ENCODE results near the gene PRKAG1.

The PRKAG1 gene

GRCh38 chr12:49037111-49037946 lies 18.8 kb upstream of the PRKAG1 start:
- H3K4me3 ChIP-seq (ENCODE audit: low read length) = no peak overlapping the region
- TF ChIP-seq, protein P1, sequence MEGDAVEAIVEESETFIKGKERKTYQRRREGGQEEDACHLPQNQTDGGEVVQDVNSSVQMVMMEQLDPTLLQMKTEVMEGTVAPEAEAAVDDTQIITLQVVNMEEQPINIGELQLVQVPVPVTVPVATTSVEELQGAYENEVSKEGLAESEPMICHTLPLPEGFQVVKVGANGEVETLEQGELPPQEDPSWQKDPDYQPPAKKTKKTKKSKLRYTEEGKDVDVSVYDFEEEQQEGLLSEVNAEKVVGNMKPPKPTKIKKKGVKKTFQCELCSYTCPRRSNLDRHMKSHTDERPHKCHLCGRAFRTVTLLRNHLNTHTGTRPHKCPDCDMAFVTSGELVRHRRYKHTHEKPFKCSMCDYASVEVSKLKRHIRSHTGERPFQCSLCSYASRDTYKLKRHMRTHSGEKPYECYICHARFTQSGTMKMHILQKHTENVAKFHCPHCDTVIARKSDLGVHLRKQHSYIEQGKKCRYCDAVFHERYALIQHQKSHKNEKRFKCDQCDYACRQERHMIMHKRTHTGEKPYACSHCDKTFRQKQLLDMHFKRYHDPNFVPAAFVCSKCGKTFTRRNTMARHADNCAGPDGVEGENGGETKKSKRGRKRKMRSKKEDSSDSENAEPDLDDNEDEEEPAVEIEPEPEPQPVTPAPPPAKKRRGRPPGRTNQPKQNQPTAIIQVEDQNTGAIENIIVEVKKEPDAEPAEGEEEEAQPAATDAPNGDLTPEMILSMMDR (conservative IDR thresholded peaks at IDR 0.05; ENCODE audit: low read length) = no peak

DNA sequence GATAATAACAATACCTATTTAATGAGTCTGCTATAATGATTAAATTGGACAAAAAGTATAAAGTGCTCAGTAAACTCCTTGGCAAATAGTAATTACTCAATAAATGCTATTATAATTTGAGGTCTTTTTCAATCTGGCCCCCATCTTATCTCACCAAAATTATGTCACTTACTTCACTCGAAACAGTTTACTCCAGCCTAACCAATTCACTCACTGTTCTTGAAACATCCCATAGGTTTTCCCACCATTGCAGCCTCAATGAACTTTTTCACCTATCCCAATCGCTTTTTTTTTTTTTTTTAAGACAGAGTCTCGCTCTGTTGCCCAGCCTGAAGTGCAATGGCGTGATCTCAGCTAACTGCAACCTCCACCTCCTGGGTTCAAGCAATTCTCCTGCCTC lies 17.5 kb upstream of the PRKAG1 start:
- H3K4me3 ChIP-seq (ENCODE audit: low read length) = no peak overlapping the region
- DNase-seq (ENCODE audit: low read depth) = no peak
- TF ChIP-seq, protein P1 (conservative IDR thresholded peaks at IDR 0.05; ENCODE audit: low read length) = no peak

More at GRCh38 chr12:49037111-49037946, 18.8 kb upstream of the PRKAG1 start:
- no peak for DNase-seq (ENCODE audit: low read depth)

GRCh38 chr12:49034286-49034622 lies 15.7 kb upstream of the PRKAG1 start:
- TF ChIP-seq, protein P1 (conservative IDR thresholded peaks at IDR 0.05; ENCODE audit: low read length) = no peak
- no peak overlapping the region for H3K4me3 ChIP-seq (ENCODE audit: low read length)
- DNase-seq (ENCODE audit: low read depth) = no peak

DNA sequence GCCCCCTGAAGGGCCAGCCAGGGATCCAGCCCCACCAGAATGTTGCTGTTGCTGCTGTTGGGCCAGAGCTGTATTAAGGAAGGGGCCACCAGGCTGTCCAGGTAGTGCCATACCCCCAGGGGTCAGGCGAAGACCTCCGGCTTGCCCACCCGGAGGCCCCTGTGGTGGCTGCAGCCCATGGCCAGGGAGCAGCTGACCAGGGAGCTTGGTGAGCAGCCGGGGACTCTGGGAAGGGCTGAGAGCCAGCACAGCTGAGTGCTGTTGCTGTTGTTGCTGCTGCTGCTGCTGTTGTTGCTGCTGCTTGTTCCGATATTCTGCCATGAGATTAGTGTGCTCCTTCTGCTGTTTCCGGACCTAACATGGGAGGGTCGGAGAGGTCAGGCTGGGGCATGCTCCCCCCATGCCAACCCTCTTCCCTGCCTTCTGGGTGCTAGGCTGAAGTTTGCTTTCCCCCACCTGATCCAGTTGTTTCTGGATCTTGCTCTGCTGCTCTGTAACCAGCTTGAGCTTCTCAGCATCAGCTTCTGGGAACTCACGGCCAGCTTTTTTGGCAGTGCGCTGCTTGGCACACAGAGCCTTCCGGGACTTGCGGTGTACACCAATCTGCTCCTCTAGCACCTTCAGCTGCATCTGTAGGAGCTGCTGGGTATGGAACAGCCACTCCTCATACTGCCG lies 15.2 kb upstream of the PRKAG1 start:
- no peak for DNase-seq (ENCODE audit: low read depth)
- H3K4me3 ChIP-seq (ENCODE audit: low read length) = no peak overlapping the region
- TF ChIP-seq, protein P1 (conservative IDR thresholded peaks at IDR 0.05; ENCODE audit: low read length) = no peak

- TF ChIP-seq, protein P1 (conservative IDR thresholded peaks at IDR 0.05; ENCODE audit: low read length) = no peak
- no peak overlapping the region for H3K4me3 ChIP-seq (ENCODE audit: low read length)
- no peak for DNase-seq (ENCODE audit: low read depth)
These were observed 14.3 kb upstream of the PRKAG1 start for GRCh38 chr12:49032679-49033447.

- TF ChIP-seq, protein P1 (conservative IDR thresholded peaks at IDR 0.05; ENCODE audit: low read length) = no peak
- DNase-seq (ENCODE audit: low read depth) = no peak
- H3K4me3 ChIP-seq (ENCODE audit: low read length) = no peak overlapping the region
These were observed 13.7 kb upstream of the PRKAG1 start for GRCh38 chr12:49032276-49032675.

Measured in AG10803 (cell line).